Measurements from ENCODE around the gene RALGPS1. TPM values are rescaled to one million over a fixed set of nuclear protein-coding genes. Genes with fewer than 3 reads are reported as not detected.

RALGPS1 gene
- total and polyA plus RNA-seq, 2 of the 13 experiments (the other 11 are each of a cell fraction or from before 2014, with no cell fraction given) = 3.7 to 6.5 TPM

DNA sequence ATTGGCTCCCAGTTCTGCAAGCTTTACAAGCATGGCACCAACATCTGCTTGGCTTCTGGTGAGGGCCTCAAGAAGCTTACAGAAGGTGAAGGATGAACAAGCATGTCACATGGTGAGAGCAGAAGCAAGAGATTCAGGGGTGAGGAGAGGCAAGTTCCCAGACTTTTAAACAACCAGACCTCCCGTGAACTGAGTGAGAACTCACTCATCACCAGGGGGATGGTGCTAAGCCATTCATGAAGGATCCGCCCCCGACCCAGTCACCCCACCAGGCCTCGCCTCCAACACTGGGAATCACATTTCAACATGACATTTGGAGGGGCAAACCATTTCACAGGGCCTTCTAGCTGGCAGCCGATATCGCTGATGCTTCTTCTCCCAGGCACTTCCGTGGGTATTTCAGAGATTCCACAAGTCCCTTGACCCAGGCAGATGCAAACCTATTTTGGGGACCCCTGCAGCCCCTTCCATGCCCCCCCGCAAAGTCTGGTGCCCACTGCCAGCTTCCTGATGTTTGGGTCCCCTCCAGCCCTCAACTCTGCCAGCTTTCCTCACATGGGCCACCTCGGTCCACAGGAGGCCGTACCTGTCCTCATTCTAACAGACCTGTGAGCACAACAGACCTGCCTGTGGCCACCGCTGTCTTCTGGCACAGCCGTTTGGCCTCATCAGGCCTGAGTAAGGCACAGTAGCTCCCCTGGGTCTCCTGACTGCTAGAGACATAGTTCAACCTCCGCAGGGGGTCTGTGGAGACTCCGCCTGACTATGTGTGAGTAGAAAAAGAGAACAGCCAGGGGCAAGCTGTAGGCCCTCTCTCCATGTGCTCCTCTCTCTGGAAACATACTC, 268.5 kb downstream of the RALGPS1 start:
- no peak overlapping the region for H3K9ac ChIP-seq (ENCODE audit: insufficient read depth, low read depth, low read length)
- intact Hi-C loops (cut with micrococcal nuclease; ENCODE audit: unreplicated experiment) = no loop called here
- no peak overlapping the region for H3K4me3 ChIP-seq (replicated peaks in 1 of 3; ENCODE audit: insufficient read depth in 1 of 3, low read depth in 2 of 3, low read length in 3 of 3)
- ATAC-seq = no peak
- no peak for DNase-seq (ENCODE audit: low spot score)
- WGBS (ENCODE audit: low lambda C conversion rate) = 79% methylated on average over 12 of the region's 14 CpGs
- peaks cover 39% of the 10 kb centered on the region for H3K4me1 ChIP-seq (ENCODE audit: insufficient read depth, low read length)
- H3K79me2 ChIP-seq (ENCODE audit: insufficient read depth, low read length) = no peaks in the 10 kb centered on the region
- H2AFZ ChIP-seq (ENCODE audit: low read length) = no peak overlapping the region
- no peak overlapping the region for H3K27ac ChIP-seq (ENCODE audit: extremely low read length, insufficient read depth, low read length)
- H3K4me2 ChIP-seq (ENCODE audit: low read depth, low read length) = no peak overlapping the region
- in situ Hi-C loops (cut with HindIII; ENCODE audit: extremely low pct_ligation_motif_present, low pct_unique_long_range_greater_than_20kb) = no loop called here
- no peaks in the 10 kb centered on the region for H3K36me3 ChIP-seq (replicated peaks in 1 of 2; ENCODE audit: control insufficient read depth in 1 of 2, insufficient read depth in 2 of 2, low read length in 2 of 2)
- ChIA-PET POLR2A (no interaction called here), CTCF (ENCODE audit: low intra/inter-chr PET ratio, low total read pairs) (no interaction called here)
- no peaks in the 10 kb centered on the region for H3K27me3 ChIP-seq (ENCODE audit: control insufficient read depth in 1 of 2, insufficient read depth in 2 of 2, low read length in 2 of 2)
- H4K20me1 ChIP-seq (ENCODE audit: insufficient read depth, low read length) = no peaks in the 10 kb centered on the region
- FAIRE-seq = no peak
- no TSS peak for BruUV-seq (replicated peaks)
- no peaks in the 10 kb centered on the region for H3K9me3 ChIP-seq (ENCODE audit: low read length)
- TF ChIP-seq ZNF7 (CRISPR knock-in tag; IDR thresholded peaks at IDR 0.05) (no peak), BHLHE40 (IDR thresholded peaks at IDR 0.05; ENCODE audit: low read length) (no peak), IKZF4 (CRISPR knock-in tag; IDR thresholded peaks at IDR 0.05; ENCODE audit: borderline replicate concordance, low read depth, not compliant biosample characterization) (no peak), TBX3 (IDR thresholded peaks at IDR 0.05; ENCODE audit: borderline replicate concordance) (no peak), ZMYM4 (CRISPR knock-in tag; IDR thresholded peaks at IDR 0.05) (no peak), SMC3 (IDR thresholded peaks at IDR 0.05; ENCODE audit: low read length) (no peak), KMT2B (CRISPR knock-in tag; IDR thresholded peaks at IDR 0.05) (no peak), REL (CRISPR knock-in tag; conservative IDR thresholded peaks at IDR 0.05) (no peak), TAF1 (CRISPR knock-in tag; IDR thresholded peaks at IDR 0.05) (no peak), DR1 (CRISPR knock-in tag; IDR thresholded peaks at IDR 0.05) (no peak), HOXD1 (CRISPR knock-in tag; IDR thresholded peaks at IDR 0.05) (no peak), HDAC2 (CRISPR knock-in tag; IDR thresholded peaks at IDR 0.05) (no peak), ZNF570 (CRISPR knock-in tag; IDR thresholded peaks at IDR 0.05; ENCODE audit: borderline replicate concordance) (no peak), SMARCE1 (IDR thresholded peaks at IDR 0.05; ENCODE audit: borderline replicate concordance) (no peak), U2AF2 (IDR thresholded peaks at IDR 0.05; ENCODE audit: low read depth, low read length) (no peak)
- TF ChIP-seq, protein P1, sequence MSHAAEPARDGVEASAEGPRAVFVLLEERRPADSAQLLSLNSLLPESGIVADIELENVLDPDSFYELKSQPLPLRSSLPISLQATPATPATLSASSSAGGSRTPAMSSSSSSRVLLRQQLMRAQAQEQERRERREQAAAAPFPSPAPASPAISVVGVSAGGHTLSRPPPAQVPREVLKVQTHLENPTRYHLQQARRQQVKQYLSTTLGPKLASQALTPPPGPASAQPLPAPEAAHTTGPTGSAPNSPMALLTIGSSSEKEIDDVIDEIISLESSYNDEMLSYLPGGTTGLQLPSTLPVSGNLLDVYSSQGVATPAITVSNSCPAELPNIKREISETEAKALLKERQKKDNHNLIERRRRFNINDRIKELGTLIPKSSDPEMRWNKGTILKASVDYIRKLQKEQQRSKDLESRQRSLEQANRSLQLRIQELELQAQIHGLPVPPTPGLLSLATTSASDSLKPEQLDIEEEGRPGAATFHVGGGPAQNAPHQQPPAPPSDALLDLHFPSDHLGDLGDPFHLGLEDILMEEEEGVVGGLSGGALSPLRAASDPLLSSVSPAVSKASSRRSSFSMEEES (CRISPR knock-in tag; IDR thresholded peaks at IDR 0.05) = no peak
- TF ChIP-seq, protein P2, sequence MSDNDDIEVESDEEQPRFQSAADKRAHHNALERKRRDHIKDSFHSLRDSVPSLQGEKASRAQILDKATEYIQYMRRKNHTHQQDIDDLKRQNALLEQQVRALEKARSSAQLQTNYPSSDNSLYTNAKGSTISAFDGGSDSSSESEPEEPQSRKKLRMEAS (IDR thresholded peaks at IDR 0.05) = no peak
- TF ChIP-seq, protein P3, sequence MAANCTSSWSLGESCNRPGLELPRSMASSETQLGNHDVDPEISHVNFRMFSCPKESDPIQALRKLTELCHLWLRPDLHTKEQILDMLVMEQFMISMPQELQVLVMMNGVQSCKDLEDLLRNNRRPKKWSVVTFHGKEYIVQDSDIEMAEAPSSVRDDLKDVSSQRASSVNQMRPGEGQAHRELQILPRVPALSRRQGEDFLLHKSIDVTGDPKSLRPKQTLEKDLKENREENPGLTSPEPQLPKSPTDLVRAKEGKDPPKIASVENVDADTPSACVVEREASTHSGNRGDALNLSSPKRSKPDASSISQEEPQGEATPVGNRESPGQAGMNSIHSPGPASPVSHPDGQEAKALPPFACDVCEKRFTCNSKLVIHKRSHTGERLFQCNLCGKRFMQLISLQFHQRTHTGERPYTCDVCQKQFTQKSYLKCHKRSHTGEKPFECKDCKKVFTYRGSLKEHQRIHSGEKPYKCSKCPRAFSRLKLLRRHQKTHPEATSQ (CRISPR knock-in tag; IDR thresholded peaks at IDR 0.05; ENCODE audit: borderline replicate concordance) = no peak
- TF ChIP-seq, protein P4, sequence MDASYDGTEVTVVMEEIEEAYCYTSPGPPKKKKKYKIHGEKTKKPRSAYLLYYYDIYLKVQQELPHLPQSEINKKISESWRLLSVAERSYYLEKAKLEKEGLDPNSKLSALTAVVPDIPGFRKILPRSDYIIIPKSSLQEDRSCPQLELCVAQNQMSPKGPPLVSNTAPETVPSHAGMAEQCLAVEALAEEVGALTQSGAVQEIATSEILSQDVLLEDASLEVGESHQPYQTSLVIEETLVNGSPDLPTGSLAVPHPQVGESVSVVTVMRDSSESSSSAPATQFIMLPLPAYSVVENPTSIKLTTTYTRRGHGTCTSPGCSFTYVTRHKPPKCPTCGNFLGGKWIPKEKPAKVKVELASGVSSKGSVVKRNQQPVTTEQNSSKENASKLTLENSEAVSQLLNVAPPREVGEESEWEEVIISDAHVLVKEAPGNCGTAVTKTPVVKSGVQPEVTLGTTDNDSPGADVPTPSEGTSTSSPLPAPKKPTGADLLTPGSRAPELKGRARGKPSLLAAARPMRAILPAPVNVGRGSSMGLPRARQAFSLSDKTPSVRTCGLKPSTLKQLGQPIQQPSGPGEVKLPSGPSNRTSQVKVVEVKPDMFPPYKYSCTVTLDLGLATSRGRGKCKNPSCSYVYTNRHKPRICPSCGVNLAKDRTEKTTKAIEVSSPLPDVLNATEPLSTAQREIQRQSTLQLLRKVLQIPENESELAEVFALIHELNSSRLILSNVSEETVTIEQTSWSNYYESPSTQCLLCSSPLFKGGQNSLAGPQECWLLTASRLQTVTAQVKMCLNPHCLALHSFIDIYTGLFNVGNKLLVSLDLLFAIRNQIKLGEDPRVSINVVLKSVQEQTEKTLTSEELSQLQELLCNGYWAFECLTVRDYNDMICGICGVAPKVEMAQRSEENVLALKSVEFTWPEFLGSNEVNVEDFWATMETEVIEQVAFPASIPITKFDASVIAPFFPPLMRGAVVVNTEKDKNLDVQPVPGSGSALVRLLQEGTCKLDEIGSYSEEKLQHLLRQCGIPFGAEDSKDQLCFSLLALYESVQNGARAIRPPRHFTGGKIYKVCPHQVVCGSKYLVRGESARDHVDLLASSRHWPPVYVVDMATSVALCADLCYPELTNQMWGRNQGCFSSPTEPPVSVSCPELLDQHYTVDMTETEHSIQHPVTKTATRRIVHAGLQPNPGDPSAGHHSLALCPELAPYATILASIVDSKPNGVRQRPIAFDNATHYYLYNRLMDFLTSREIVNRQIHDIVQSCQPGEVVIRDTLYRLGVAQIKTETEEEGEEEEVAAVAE (CRISPR knock-in tag; IDR thresholded peaks at IDR 0.05; ENCODE audit: borderline replicate concordance) = no peak

Measured in HepG2 (cell line).